ENCODE results near the gene ZBTB16.

DNA sequence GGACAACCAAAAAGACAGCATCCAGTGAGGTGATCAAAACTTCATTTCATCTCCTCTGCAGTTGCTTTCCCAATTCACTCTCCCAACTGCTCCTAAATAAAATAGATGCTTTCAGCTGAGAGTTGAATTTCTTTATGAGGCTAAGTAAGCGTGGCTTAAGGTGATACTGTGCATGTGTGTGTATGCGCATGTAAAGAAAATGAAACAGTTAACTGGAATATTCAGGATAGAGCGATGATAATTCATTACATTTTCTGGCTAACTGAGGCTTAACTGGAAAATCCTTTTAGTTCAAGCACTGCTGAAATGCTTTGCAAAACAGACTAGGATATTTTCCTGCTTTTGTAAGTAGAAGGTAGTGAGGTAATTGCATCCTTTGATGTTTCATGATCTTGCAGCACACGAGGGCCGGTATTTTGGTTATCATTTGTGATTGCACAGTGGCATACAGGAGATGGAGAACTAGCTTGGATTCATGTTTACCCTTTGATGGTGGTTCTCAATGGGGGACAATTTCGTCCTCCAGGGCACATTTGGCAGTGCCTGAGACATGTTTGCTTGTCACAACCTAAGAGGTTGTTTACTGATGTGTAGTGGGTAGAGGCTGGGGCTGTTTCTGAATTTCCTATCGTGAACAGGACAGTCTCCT lies 71.2 kb downstream of the ZBTB16 start:
- TF ChIP-seq, protein P1, sequence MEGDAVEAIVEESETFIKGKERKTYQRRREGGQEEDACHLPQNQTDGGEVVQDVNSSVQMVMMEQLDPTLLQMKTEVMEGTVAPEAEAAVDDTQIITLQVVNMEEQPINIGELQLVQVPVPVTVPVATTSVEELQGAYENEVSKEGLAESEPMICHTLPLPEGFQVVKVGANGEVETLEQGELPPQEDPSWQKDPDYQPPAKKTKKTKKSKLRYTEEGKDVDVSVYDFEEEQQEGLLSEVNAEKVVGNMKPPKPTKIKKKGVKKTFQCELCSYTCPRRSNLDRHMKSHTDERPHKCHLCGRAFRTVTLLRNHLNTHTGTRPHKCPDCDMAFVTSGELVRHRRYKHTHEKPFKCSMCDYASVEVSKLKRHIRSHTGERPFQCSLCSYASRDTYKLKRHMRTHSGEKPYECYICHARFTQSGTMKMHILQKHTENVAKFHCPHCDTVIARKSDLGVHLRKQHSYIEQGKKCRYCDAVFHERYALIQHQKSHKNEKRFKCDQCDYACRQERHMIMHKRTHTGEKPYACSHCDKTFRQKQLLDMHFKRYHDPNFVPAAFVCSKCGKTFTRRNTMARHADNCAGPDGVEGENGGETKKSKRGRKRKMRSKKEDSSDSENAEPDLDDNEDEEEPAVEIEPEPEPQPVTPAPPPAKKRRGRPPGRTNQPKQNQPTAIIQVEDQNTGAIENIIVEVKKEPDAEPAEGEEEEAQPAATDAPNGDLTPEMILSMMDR (IDR thresholded peaks at IDR 0.05), result no peak
- no peak for TF ChIP-seq POLR2A (IDR thresholded peaks at IDR 0.05)
